Limb (tissue), 2 donors: ENCODE results near the gene CHP1.
"Not testable (repeated sequence)": the region's sequence is repeated elsewhere in the genome, so short reads cannot be mapped to it uniquely, and the experiment has no call there.

Source experiments
- DNase-seq, 2 donors: peaks; one replicate each; pipeline ENCODE4 v3.0.0-alpha.2; 2016; ENCODE audit errors: extremely low spot score in 2 of 2

CHP1 gene

GRCh38 chr15:41230650-41231421, at the start of gene CHP1, which contains the start of gene EXD1:
Gene CHP1 (plus strand): TSS chr15:41231268. CDS start chr15:41231383, 115 bp downstream.
Gene EXD1 (minus strand): TSS chr15:41230757. CDS start chr15:41226575, 4,182 bp downstream.
- DNase-seq = peak; percentile 96 to 98

GRCh38 chr15:41182266-41182665, 48.8 kb upstream of the CHP1 start:
- DNase-seq = no peak

- no peak for DNase-seq
Measured at GRCh38 chr15:41183581-41183980, 47.5 kb upstream of the CHP1 start.

- DNase-seq = no peak
Measured at GRCh38 chr15:41194444-41194843, 36.6 kb upstream of the CHP1 start.

- DNase-seq = no peak
Measured at GRCh38 chr15:41199470-41199869, 31.6 kb upstream of the CHP1 start.

GRCh38 chr15:41203395-41203794, 27.7 kb upstream of the CHP1 start:
- no peak for DNase-seq

- DNase-seq = no peak
Measured at GRCh38 chr15:41205315-41205714, 25.8 kb upstream of the CHP1 start.

- DNase-seq = no peak
Measured at GRCh38 chr15:41207687-41208448, 23.2 kb upstream of the CHP1 start.

GRCh38 chr15:41215708-41216107, 15.4 kb upstream of the CHP1 start:
- no peak for DNase-seq

- no peak for DNase-seq
Measured at GRCh38 chr15:41218851-41219250, 12.2 kb upstream of the CHP1 start.

GRCh38 chr15:41219381-41219780, 11.7 kb upstream of the CHP1 start:
- no peak for DNase-seq

GRCh38 chr15:41230345-41230649, 771 bp upstream of the CHP1 start:
- DNase-seq = no peak

- peak in 1 of 2 donors; percentile 26 for DNase-seq
Measured at GRCh38 chr15:41231422-41232226, 556 bp downstream of the CHP1 start.

- DNase-seq = no peak
Measured at GRCh38 chr15:41233367-41233771, 2.3 kb downstream of the CHP1 start.

- DNase-seq = not testable (repeated sequence)
Measured at GRCh38 chr15:41235228-41235627, 4.2 kb downstream of the CHP1 start.

- no peak for DNase-seq
Measured at GRCh38 chr15:41235929-41236328, 4.9 kb downstream of the CHP1 start.

- DNase-seq = no peak
Measured at GRCh38 chr15:41238100-41238499, 7.0 kb downstream of the CHP1 start.

GRCh38 chr15:41241221-41241964, 10.3 kb downstream of the CHP1 start:
- DNase-seq = peak in 1 of 2 donors; percentile 40

- DNase-seq = not testable (repeated sequence)
Measured at GRCh38 chr15:41250745-41251144, 19.7 kb downstream of the CHP1 start.

- DNase-seq = no peak
Measured at GRCh38 chr15:41251411-41251810, 20.3 kb downstream of the CHP1 start.

- DNase-seq = no peak
Measured at GRCh38 chr15:41254560-41254959, 23.5 kb downstream of the CHP1 start.
